SHP77 treated with DMSO at 0.1 percent for 48 hours (cell line): Measurements from ENCODE around the gene MPZL3.

Experiments
- DNase-seq: peaks from one replicate; lab custom pipeline; 2025; lab: John Stamatoyannopoulos, UW

The MPZL3 gene

DNA sequence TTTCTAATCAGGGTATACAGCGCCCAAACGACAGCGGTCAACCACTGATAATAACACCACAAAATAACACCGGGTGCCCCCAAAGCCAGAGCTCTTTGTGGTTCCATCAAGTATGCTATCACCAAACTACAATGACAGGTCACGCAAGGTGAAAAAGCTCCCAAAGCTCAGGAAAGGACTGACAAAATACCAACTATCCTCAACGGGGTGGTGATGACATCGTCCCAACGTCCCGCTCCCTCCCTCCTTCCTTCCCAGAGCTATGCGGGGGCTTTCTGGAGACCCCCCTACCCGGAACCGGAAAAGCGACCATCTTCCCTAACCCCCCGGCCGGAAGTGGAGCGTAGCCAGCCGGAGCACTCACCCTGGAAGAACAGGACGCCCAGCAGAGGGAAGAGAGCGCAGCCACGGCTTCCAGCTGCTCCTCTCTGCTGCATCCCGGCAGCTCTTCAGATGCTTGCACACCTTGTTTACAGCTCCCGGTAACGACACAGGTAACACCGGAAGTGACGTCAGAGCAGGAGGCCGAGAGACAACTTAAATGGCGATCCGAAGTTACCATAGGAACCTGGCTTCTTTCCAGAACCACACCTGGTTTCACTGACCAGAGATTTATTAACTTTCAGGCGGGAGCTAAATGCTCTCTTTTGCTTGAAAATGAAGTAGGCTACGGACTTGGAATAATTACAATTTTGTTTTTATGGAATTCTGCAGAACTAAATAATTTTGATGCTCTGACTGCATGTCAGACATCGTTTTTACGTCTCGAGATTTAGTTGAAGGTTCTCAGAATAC, at the start of gene MPZL3:
TSS of gene MPZL3 (minus strand) at position 508 of the 795 bp plus-strand sequence. CDS start at position 437, 71 bp downstream.
- peak; percentile 46 for DNase-seq

- no peak for DNase-seq
Observed at GRCh38 chr11:118301600-118302195, 49.5 kb upstream of the MPZL3 start.

GRCh38 chr11:118295815-118296454, 43.8 kb upstream of the MPZL3 start:
- DNase-seq: no peak

DNA sequence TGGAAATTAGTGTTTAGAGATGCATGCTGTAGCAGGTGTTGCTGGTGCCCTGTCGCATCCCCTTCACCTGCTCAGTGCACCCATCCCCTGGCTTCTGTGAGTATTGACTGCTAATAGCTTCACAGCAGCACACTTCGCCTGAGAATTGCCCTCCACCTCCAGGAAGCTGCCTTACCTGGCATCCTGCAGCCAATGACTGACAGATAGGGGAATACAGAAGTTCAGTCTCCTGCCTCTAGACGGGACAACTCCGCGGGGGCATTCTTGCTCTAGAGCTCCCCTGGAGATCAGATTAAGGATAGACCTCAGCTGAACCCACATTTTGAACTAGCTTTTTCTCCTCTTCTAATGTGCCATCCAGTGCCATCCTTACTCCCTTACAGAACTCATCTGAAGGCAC, 43.0 kb upstream of the MPZL3 start:
- DNase-seq: no peak

- DNase-seq: no peak
Observed at GRCh38 chr11:118294053-118294452, 41.9 kb upstream of the MPZL3 start.

DNA sequence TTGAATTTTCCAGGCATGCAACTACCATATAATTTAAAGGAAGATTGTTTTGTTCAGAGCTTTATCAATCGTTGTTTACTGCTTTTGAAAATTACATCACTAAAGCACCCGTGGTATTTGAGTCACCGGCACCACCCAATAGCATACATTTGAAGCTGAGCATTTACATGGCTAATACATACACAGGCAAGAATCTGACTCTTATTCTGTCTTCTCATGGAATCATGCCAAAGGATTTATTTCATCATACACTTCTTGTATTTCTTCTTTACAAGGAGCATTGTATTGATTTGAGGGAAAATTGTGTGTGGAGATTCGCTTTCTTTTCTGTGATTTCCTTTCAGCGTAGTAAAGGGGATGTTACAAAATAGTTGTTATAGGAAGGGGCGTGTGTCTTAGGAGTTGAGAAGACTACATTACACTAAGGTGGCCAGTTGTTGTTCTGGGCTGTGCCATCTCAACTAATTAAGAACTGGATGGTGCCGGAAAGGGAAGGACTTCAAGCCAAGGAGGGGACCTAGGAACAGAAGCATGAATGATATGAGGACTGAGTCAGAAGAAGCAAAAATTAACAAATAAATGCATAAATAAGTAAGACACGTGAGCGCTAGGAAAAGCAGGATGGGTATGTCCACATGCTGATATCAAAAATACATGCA, 39.4 kb upstream of the MPZL3 start:
- DNase-seq: no peak

- DNase-seq: no peak
Observed at GRCh38 chr11:118290923-118291322, 38.8 kb upstream of the MPZL3 start.

DNA sequence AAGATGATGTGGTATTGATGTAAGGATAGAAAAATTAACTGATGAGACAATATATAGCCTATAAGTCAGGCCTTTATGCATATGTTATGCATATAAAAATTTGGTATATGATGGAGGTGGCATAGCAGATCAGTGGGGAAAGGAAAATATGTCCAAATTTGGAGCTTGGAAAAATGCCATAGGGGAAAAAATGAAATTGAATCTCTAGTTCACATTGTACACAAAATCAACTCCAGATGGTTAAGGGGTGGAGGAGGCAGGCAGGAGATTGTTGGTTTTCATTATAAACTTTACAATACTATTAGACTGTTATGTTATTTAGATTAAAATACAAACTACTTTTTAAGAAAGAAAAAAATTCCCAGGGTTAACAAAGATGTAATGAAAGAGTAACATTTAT, 37.2 kb upstream of the MPZL3 start:
- DNase-seq: no peak

- no peak for DNase-seq
Observed at GRCh38 chr11:118287006-118287405, 34.8 kb upstream of the MPZL3 start.

DNA sequence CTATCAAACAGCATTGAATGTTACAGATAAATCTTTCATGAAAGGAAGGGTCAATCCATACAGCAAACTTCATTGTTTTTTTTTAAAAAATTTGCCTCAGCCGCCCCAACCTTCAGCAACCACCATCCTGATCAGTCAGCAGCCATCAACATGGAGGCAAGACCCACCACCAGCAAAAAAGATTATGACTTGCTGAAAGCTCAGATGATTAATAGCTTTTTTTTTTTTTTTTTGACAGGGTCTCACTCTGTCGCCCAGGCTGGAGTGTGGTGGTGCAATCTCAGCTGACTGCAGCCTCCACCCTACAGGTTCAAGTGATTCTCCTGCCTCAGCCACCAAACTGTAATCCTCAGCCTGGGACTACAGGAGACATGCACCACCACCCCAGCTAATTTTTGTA, 34.4 kb upstream of the MPZL3 start:
- DNase-seq: no peak

DNA sequence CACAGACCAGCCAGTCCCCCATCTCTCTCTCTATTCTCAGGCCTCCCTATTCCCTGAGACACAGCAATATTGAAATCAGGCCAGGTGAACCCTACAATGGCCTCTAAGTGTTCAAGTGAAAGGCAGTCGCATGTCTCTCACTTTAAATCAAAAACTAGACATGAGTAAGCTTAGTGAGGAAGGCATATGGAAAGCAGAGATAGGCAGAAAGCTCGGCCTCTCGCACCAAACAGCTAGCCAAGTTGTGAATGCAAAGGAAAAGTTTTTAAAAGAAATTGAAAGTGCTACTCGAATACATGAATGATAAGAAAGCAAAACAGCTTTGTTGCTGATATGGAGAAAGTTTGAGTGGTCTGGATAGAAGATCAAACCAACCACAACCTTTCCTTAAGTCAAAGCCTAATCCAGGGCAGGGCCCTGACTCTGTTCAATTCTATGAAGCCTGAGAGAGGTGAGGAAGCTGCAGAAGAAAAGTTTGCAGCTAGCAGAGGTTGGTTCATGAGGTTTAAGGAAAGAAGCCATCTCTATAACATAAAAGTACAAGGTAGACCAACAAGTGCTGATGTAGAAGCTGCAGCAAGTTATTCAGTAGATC, 31.7 kb upstream of the MPZL3 start:
- no peak for DNase-seq

GRCh38 chr11:118283037-118283636, 31.0 kb upstream of the MPZL3 start:
- DNase-seq: no peak

DNA sequence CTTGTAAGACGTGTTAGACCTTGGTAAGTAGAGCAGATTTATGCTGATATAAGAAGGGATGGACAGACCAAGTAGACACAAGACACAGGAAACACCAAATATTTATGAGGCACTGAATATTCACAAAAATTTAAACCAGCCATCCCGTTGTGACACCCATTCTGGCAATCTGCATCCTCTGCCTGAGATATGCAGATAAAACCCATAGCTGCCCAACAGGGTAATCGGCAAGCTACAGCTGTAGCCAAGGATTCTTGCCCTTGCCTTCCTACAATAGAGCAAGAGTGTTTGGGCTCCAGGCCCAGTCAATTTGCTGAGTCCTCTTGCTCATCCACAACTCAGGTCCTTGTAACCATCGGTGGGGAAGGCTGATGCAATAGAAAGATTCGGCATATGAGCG, 30.4 kb upstream of the MPZL3 start:
- no peak for DNase-seq

GRCh38 chr11:118281284-118281683, 29.1 kb upstream of the MPZL3 start:
- DNase-seq: no peak

DNA sequence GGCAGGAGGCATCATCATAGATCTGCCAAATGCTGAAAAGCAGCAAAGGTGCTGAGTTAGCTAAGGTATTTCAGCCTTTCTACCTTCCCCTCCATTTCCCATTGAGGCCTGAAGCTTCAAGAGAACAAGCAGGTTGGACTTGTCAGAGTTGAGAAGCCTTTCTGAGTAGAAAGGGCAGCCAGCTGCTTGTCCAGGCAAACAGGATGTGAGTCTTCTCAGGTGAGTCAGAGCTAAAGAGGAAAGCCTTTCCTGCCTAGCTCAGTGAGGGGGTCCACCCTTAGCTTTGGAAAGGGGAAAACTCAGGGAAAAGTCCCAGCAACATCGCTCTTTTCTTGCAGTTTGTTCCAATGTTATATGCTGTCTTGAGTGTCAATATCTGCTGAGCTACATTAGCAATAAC, 25.1 kb upstream of the MPZL3 start:
- no peak for DNase-seq

- DNase-seq: no peak
Observed at GRCh38 chr11:118276422-118276821, 24.3 kb upstream of the MPZL3 start.

DNA sequence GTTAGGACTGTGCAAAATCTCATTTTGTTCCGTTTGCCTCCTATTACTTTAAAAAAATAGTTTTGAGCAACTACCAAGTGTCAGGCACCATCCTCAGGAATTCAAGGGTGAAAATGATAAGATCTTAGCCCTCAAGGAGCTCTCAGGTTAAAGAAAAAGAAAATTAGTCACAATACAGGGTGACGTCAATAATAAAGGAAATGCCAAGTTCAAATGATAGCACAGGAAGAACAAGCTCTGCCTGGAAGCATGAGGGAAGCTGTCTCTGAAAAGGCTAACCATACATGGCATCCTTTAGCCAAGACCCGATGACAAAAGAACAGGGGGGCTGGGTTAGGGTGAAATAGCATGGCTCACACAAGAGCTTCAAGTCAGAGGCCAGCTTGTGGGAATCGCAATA, 23.0 kb upstream of the MPZL3 start:
- no peak for DNase-seq

GRCh38 chr11:118274186-118274585, 22.0 kb upstream of the MPZL3 start:
- DNase-seq: no peak

DNA sequence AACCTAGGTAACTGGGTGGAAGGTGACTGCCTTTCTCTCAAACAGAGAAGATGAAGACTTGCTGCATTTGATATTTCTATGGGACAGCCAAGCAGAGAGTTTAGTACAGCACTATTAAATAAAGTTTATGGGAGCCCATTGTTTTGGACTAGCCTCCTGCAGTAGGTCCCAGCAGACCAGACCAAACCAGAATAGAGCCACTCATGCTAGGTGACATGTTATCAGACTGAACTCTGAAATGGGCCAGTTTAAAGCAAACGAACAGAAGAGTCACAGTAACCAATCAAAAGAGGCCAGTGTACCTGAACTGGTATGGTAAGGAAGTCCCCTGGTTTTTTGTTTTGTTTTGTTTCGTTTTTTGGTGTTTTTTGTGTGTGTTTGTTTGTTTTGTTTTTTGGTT, 19.8 kb upstream of the MPZL3 start:
- DNase-seq: no peak

- no peak for DNase-seq
Observed at GRCh38 chr11:118267486-118267885, 15.3 kb upstream of the MPZL3 start.

- DNase-seq: no peak
Observed at GRCh38 chr11:118265954-118266353, 13.8 kb upstream of the MPZL3 start.
